Endothelial cell of umbilical vein (primary cell): ENCODE data around the gene SLC35E3. TPM values are rescaled to one million over a fixed set of nuclear protein-coding genes. Genes with fewer than 3 reads are reported as not detected.

Source experiments
- polyA plus RNA-seq, 4 experiments: library from polyadenylated mRNA; depleted of rRNA in 3 of 4; stranded (reverse) in 3 of 4; unstranded in 1 of 4; fragments of >200 nt; gene quantifications; 2 replicates each; pipeline versions ENCODE4 v1.2.1 to v1.2.3, GENCODE V29; 2011 to 2012; ENCODE audit warnings: missing spikeins in 1 of 4
- total RNA-seq: library from RNA; stranded (reverse); gene quantifications from 2 replicates; pipeline ENCODE4 v1.2.3, GENCODE V29; 2021

SLC35E3 gene
- total and polyA plus RNA-seq, 2 donors (not counting 3 experiments of a cell fraction or from before 2014, with no cell fraction given): 8.1 to 13.8 TPM

Other genes starting within 250 kb of the SLC35E3 start
- gene RAP1B, start 135.3 kb upstream of the SLC35E3 start, total RNA-seq: 174 and 186 TPM in 2 replicates
- gene RAP1B, start 135.3 kb upstream of the SLC35E3 start, polyA plus RNA-seq: 95.7 and 147 TPM in 2 replicates
- 64.0 and 78.7 TPM in 2 replicates for gene NUP107, start 59.2 kb upstream of the SLC35E3 start, total RNA-seq
- 18.0 and 24.0 TPM in 2 replicates for gene NUP107, start 59.2 kb upstream of the SLC35E3 start, polyA plus RNA-seq
- 270 and 276 TPM in 2 replicates for gene MDM2, start 62.0 kb downstream of the SLC35E3 start, total RNA-seq
- 12.2 and 16.7 TPM in 2 replicates for gene MDM2, start 62.0 kb downstream of the SLC35E3 start, polyA plus RNA-seq
- not detected in 2 replicates for gene CPM, start 187.0 kb downstream of the SLC35E3 start, total RNA-seq
- gene CPM, start 187.0 kb downstream of the SLC35E3 start, polyA plus RNA-seq: not detected in 2 replicates